Panc1 (cell line): ENCODE data around the gene SOSTDC1. TPM values are rescaled to one million over a fixed set of nuclear protein-coding genes. Genes with fewer than 3 reads are reported as not detected.

Experiments used
- ATAC-seq: fragments of 200-7000 bp; cut with Tn5 transposase; 2 replicates; pipeline ENCODE4 v1.9.1; 2020; ENCODE audit warnings: mild to moderate bottlenecking, moderate library complexity
- BruUV-seq: library from RNA; stranded (reverse); fragments of 400-500 nt; replicated peaks from 2 replicates; lab custom pipeline; 2021; lab: Mats Ljungman, UMichigan
- CTCF ChIA-PET: fragments of 300-600 bp; sonication (Branson Sonifier 250); formaldehyde crosslinking; loops from one replicate; lab custom pipeline; 2022; ENCODE audit warnings: antibody characterized with exemption; lab: Charles Lee
- POLR2A ChIA-PET: fragments of 300-600 bp; sonication (Branson Sonifier 250); formaldehyde crosslinking; loops from one replicate; lab custom pipeline; 2022; ENCODE audit warnings: antibody characterized with exemption; lab: Charles Lee
- DNase-seq: peaks from one replicate; pipeline ENCODE4 v3.0.0-alpha.2; 2010; ENCODE audit warnings: low read depth, low spot score
- H3K27ac ChIP-seq: 2 replicates; pipeline ENCODE4 v1.5.1; 2011; ENCODE audit warnings: mild to moderate bottlenecking, low read length, inconsistent platforms
- H3K27me3 ChIP-seq: fragments of 200-500 bp; sonication (Bioruptor generic); 2 replicates; pipeline ENCODE4 v1.6.0; 2014; ENCODE audit warnings: low read length, inconsistent platforms; ENCODE audit not compliant: control insufficient read depth, insufficient read depth
- H3K36me3 ChIP-seq: fragments of 200-500 bp; sonication (Bioruptor generic); 2 replicates; pipeline ENCODE4 v1.5.1; 2014; ENCODE audit warnings: inconsistent platforms, mild to moderate bottlenecking, low read length, moderate library complexity; ENCODE audit not compliant: control insufficient read depth, insufficient read depth
- H3K4me1 ChIP-seq: 2 replicates; pipeline ENCODE4 v1.5.1; 2011; ENCODE audit warnings: inconsistent platforms, mild to moderate bottlenecking, low read length, moderate library complexity; ENCODE audit not compliant: control insufficient read depth, insufficient read depth
- H3K4me3 ChIP-seq, 2 experiments: 2 replicates each; pipeline ENCODE4 v1.5.1; 2011 to 2012; ENCODE audit warnings: low read depth in 2 of 2, low read length in 2 of 2, mild to moderate bottlenecking in 2 of 2, inconsistent platforms in 1 of 2, moderate library complexity in 1 of 2
- H3K9me3 ChIP-seq: fragments of 200-500 bp; sonication (Bioruptor generic); 2 replicates; pipeline ENCODE4 v1.5.1; 2014; ENCODE audit warnings: low read depth, mild to moderate bottlenecking, inconsistent platforms, low read length, moderate library complexity; ENCODE audit not compliant: control insufficient read depth, insufficient read depth
- CTCF ChIP-seq: fragments of 450-650 bp; IDR thresholded peaks from 2 replicates; pipeline ENCODE4 v1.5.1; 2017; ENCODE audit warnings: mild to moderate bottlenecking
- POLR2AphosphoS5 ChIP-seq: IDR thresholded peaks from 2 replicates; pipeline ENCODE4 v1.6.1; 2012; ENCODE audit warnings: mild to moderate bottlenecking, low read depth, low read length, moderate library complexity
- SIN3A ChIP-seq: IDR thresholded peaks from 2 replicates; pipeline ENCODE4 v1.6.1; 2012; ENCODE audit warnings: low read depth, mild to moderate bottlenecking, low read length, moderate library complexity, borderline replicate concordance; ENCODE audit not compliant: insufficient read depth
- TCF7L2 ChIP-seq: IDR thresholded peaks from 2 replicates; pipeline ENCODE4 v1.6.1; 2011; ENCODE audit warnings: mild to moderate bottlenecking, low read depth, low read length, inconsistent platforms
- in situ Hi-C: cut with HindIII; loops from 2 replicates; pipeline ENCODE4 v1.10.0; 2016; ENCODE audit warnings: low sequenced_read_pairs, low pct_unique_long_range_greater_than_20kb
- intact Hi-C: fragments of 100-400 bp; cut with micrococcal nuclease; formaldehyde crosslinking; loops from one replicate; pipeline ENCODE4 v1.10.0; 2022; ENCODE audit not compliant: unreplicated experiment
- total RNA-seq: library from RNA; stranded (reverse); gene quantifications from one replicate; pipeline ENCODE4 v1.2.1, GENCODE V29; 2021; ENCODE audit not compliant: unreplicated experiment
- TF ChIP-seq, protein P1 (sequence below), 2 experiments: IDR thresholded peaks; 2 replicates each; pipeline ENCODE4 v1.6.1; 2011 to 2012; ENCODE audit warnings: low read depth in 2 of 2, control low read depth in 1 of 2, low read length in 1 of 2, mild to moderate bottlenecking in 1 of 2, moderate library complexity in 1 of 2; ENCODE audit not compliant: insufficient read depth in 1 of 2

SOSTDC1 gene
- total RNA-seq, 1 experiment from 2014 or later: not detected

- Histone ChIP-seq H3K36me3 (no peaks in the 10 kb centered on the region), H3K4me1 (no peaks in the 10 kb centered on the region), H3K9me3 (no peaks in the 10 kb centered on the region), H3K27me3 (no peaks in the 10 kb centered on the region; the same call in 1 of the 2 replicates), H3K27ac (no peak overlapping the region), H3K4me3 (no peak overlapping the region)
- no TSS peak for BruUV-seq
- ChIA-PET POLR2A (no interaction called here), CTCF (no interaction called here)
- ATAC-seq (no peak), DNase-seq (no peak)
- in situ Hi-C loops (no loop called here), intact Hi-C loops (no loop called here)
- TF ChIP-seq TCF7L2 (no peak), POLR2AphosphoS5 (no peak), CTCF (no peak), SIN3A (no peak)
- TF ChIP-seq, protein P1, sequence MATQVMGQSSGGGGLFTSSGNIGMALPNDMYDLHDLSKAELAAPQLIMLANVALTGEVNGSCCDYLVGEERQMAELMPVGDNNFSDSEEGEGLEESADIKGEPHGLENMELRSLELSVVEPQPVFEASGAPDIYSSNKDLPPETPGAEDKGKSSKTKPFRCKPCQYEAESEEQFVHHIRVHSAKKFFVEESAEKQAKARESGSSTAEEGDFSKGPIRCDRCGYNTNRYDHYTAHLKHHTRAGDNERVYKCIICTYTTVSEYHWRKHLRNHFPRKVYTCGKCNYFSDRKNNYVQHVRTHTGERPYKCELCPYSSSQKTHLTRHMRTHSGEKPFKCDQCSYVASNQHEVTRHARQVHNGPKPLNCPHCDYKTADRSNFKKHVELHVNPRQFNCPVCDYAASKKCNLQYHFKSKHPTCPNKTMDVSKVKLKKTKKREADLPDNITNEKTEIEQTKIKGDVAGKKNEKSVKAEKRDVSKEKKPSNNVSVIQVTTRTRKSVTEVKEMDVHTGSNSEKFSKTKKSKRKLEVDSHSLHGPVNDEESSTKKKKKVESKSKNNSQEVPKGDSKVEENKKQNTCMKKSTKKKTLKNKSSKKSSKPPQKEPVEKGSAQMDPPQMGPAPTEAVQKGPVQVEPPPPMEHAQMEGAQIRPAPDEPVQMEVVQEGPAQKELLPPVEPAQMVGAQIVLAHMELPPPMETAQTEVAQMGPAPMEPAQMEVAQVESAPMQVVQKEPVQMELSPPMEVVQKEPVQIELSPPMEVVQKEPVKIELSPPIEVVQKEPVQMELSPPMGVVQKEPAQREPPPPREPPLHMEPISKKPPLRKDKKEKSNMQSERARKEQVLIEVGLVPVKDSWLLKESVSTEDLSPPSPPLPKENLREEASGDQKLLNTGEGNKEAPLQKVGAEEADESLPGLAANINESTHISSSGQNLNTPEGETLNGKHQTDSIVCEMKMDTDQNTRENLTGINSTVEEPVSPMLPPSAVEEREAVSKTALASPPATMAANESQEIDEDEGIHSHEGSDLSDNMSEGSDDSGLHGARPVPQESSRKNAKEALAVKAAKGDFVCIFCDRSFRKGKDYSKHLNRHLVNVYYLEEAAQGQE (IDR thresholded peaks at IDR 0.05; ENCODE audit: insufficient read depth in 1 of 2, low read depth in 2 of 2, low read length in 1 of 2): no peak
These were observed 26.6 kb downstream of the SOSTDC1 start for GRCh38 chr7:16438988-16439387.

- Histone ChIP-seq H3K4me1 (no peaks in the 10 kb centered on the region), H3K36me3 (no peaks in the 10 kb centered on the region), H3K4me3 (no peak overlapping the region), H3K27ac (no peak overlapping the region), H3K27me3 (no peaks in the 10 kb centered on the region; the same call in 1 of the 2 replicates), H3K9me3 (no peaks in the 10 kb centered on the region)
- intact Hi-C loops: no loop called here
- ATAC-seq: no peak
- BruUV-seq: no TSS peak
- TF ChIP-seq SIN3A: no peak
- TF ChIP-seq CTCF: no peak
- no peak for TF ChIP-seq POLR2AphosphoS5
- TF ChIP-seq TCF7L2: no peak
- TF ChIP-seq, protein P1 (IDR thresholded peaks at IDR 0.05; ENCODE audit: insufficient read depth in 1 of 2, low read depth in 2 of 2, low read length in 1 of 2): no peak
- ChIA-PET CTCF (interaction anchor here (0.7 kb wide), 1 partner anchor 353 kb away, joined by 3 read pairs; no protein-coding TSS in a partner anchor), POLR2A (no interaction called here)
- no peak for DNase-seq
- in situ Hi-C loops: no loop called here
These were observed 29.2 kb downstream of the SOSTDC1 start for GRCh38 chr7:16436306-16436705.
